A549 (cell line): ENCODE data around the gene C8B.

Experiments used
- CBX8 ChIP-seq: fragments of 200-600 bp; sonication (generic); IDR thresholded peaks from 2 replicates; pipeline ENCODE4 v1.6.1; 2016
- CHD4 ChIP-seq: fragments of 200-600 bp; sonication (generic); IDR thresholded peaks from 2 replicates; pipeline ENCODE4 v1.6.1; 2016; ENCODE audit warnings: antibody characterized with exemption, mild to moderate bottlenecking, borderline replicate concordance
- CTCF ChIP-seq: fragments of >200 bp; sonication (Bioruptor Twin); formaldehyde crosslinking; IDR thresholded peaks from 3 replicates; pipeline ENCODE4 v1.5.1; 2016
- KDM1A ChIP-seq: fragments of 200-600 bp; sonication (generic); IDR thresholded peaks from 2 replicates; pipeline ENCODE4 v1.6.1; 2016; ENCODE audit warnings: low read depth, mild to moderate bottlenecking
- NPAS2 ChIP-seq: fragments of 250-450 bp; sonication (Bioruptor Pico); IDR thresholded peaks from 2 replicates; pipeline ENCODE4 v1.8.0; 2022; ENCODE audit warnings: mild to moderate bottlenecking, moderate library complexity, borderline replicate concordance
- POLR2A ChIP-seq: IDR thresholded peaks from 2 replicates; pipeline ENCODE4 v1.6.1; 2012; ENCODE audit warnings: mild to moderate bottlenecking, low read length
- RAD21 ChIP-seq, 2 experiments: fragments of >200 bp in 1 of 2; sonication (Bioruptor Twin) in 1 of 2; formaldehyde crosslinking in 1 of 2; IDR thresholded peaks in 1 of 2; conservative IDR thresholded peaks in 1 of 2; 2 replicates in 1 of 2; 3 replicates in 1 of 2; pipeline ENCODE4 v1.6.1; 2012 to 2018; ENCODE audit warnings: inconsistent platforms in 1 of 2
- REST ChIP-seq: fragments of 200-600 bp; sonication (generic); IDR thresholded peaks from 2 replicates; pipeline ENCODE4 v1.6.1; 2016; ENCODE audit warnings: antibody characterized with exemption, mild to moderate bottlenecking, moderate library complexity
- ZFP36 ChIP-seq: fragments of 450-650 bp; IDR thresholded peaks from 2 replicates; pipeline ENCODE4 v1.6.1; 2014; ENCODE audit warnings: borderline replicate concordance; ENCODE audit not compliant: partially characterized antibody

- no peak for TF ChIP-seq RAD21 (conservative IDR thresholded peaks at IDR 0.05 in 1 of 2, IDR thresholded peaks at IDR 0.05 in 1 of 2)
- no peak for TF ChIP-seq CHD4
- no peak for TF ChIP-seq CTCF
- no peak for TF ChIP-seq KDM1A
- TF ChIP-seq ZFP36, result no peak
- no peak for TF ChIP-seq CBX8
- no peak for TF ChIP-seq REST
- no peak for TF ChIP-seq POLR2A
- TF ChIP-seq NPAS2 (CRISPR knock-in tag), result no peak
These were observed 34.6 kb downstream of the C8B start for GRCh38 chr1:56931211-56931610.
